Left ventricle myocardium superior (tissue), 1 donor: Measurements from ENCODE around the gene RASGEF1C. TPM values are rescaled to one million over a fixed set of nuclear protein-coding genes. Genes with fewer than 3 reads are reported as not detected.

ENCODE experiments used
- ATAC-seq: fragments of 200-7000 bp; cut with Tn5 transposase; one replicate; pipeline ENCODE4 v1.9.1; 2020; ENCODE audit warnings: mild to moderate bottlenecking, moderate library complexity
- DNase-seq: peaks from one replicate; pipeline ENCODE4 v3.0.0-alpha.2; 2020
- intact Hi-C: fragments of 100-400 bp; cut with micrococcal nuclease; formaldehyde crosslinking; loops from one replicate; pipeline ENCODE4 v1.11.0; 2022
- total RNA-seq: library from RNA; stranded (reverse); fragmentation: NEBNext Ultra II Directional; extraction: Animal tissue kit (Norgen Biotek cat#: 25700); gene quantifications from one replicate; pipeline ENCODE4 v1.2.1, GENCODE V29; 2021
- donor health status: DM: no; HTN: yes; CAD: no; lungs with severe emphysema.

Gene RASGEF1C
- total RNA-seq, 1 donor from 2014 or later, result 0.40 TPM

DNA sequence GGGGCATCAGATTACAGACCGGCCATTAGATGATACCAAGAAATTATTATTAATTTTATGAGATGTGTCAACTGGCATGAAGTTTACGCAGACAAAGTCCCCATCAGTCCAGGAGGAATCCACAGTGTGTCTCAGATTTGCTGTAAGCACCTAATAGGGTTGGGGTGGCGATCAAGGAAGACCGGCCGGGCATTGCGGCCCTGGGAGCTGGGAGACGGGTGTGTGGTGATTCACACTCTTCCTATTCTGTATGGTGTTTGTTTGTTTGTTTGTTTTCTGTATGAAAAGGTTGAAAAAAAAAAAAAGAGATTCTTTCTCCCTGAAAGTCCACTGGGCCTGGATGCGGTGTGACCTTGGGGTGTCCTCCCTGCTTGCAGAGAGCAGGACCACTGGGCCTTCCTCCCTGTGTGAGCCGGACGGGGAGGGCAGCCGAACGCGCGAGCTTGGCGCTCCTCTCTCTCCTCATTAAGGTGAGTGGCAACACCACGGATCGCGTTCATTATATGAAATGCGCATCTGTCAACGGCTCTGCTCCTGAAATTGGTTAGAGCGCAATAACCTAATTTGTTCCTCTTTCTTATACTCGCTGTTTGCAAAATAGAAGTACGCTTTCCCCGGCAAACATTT, 15.1 kb downstream of the RASGEF1C start:
- ATAC-seq (no peak), DNase-seq (no peak)

DNA sequence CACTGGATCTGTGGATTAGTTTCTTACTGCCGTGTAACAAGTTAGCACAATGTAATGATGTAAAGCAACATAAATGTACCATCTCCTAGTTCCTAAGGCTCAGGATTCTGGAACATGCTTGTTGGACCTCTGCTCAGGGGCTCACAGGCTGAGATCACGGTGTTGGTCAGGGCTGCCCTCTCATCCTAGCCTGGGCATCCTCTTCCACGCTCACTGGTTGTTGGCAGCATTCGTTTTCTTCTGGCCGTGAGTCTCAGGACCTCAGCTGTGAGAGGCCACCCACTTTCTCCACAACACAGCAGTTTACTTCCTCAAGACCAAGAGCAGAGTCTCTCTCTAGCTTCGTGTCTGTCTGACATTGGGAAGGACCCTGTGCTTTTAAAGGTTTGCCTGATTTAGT, 17.3 kb downstream of the RASGEF1C start:
- ATAC-seq (no peak), DNase-seq (no peak)
- intact Hi-C loops, result no loop called here

More for the DNA sequence above, 15.1 kb downstream of the RASGEF1C start:
- intact Hi-C loops, result no loop called here

DNA sequence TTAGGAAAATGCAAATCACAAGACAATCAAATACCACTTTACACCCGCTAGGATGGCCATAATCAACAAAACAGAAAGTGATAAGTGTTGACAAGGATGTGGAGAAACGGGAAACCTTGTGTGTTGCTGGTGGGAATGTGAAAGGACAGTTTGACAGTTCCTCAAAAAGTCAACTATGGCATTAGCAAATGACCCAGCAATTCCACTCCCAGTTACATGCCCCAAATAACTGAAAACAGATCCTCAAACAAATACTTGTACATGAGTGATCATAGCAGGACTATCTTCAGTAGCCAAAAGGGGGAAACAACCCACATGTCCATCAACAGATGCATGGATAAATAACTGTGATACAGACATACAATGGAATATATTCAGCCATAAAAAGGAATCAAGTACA, 21.2 kb downstream of the RASGEF1C start:
- intact Hi-C loops, result no loop called here
- ATAC-seq (no peak), DNase-seq (no peak)

DNA sequence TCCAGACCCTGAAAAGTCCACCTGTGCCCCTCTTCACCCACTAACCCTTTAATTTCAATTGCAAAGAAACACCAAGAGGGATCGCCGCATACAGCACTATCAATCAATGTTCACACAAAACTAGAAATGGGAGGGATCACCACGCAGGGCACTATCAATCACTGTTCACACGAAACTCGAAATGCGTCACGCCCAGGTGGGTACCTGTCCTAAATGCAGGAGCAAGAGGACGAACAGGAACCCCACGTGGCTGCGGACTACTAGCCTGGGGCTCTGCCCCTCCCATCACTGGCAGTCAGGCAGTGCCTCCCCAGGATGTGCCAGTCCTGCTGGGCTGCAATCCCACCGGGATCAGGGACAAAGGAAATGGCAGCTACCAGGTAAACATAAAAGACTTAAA, 28.2 kb downstream of the RASGEF1C start:
- ATAC-seq (no peak), DNase-seq (no peak)
- intact Hi-C loops, result no loop called here

DNA sequence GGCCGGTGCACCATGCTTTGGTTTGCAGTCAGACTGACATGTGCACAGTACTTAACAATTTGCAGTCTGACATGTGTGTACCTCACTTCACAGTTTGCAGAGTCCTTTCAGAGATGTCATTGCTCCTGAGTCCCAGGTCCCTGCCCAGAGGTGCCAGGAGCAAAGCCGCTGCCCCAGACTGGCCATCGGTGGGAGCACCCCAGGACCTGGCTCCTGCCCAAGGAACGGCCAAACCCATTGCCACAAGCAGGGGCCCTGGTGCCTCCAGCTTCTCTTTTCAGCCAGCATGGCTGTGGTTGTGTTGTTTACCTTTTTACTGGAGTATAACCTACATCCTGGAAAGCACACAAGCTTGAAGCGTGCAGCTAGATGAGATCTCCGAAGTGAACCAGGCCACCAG, 28.6 kb downstream of the RASGEF1C start:
- ATAC-seq (no peak), DNase-seq (no peak)
- intact Hi-C loops, result no loop called here

DNA sequence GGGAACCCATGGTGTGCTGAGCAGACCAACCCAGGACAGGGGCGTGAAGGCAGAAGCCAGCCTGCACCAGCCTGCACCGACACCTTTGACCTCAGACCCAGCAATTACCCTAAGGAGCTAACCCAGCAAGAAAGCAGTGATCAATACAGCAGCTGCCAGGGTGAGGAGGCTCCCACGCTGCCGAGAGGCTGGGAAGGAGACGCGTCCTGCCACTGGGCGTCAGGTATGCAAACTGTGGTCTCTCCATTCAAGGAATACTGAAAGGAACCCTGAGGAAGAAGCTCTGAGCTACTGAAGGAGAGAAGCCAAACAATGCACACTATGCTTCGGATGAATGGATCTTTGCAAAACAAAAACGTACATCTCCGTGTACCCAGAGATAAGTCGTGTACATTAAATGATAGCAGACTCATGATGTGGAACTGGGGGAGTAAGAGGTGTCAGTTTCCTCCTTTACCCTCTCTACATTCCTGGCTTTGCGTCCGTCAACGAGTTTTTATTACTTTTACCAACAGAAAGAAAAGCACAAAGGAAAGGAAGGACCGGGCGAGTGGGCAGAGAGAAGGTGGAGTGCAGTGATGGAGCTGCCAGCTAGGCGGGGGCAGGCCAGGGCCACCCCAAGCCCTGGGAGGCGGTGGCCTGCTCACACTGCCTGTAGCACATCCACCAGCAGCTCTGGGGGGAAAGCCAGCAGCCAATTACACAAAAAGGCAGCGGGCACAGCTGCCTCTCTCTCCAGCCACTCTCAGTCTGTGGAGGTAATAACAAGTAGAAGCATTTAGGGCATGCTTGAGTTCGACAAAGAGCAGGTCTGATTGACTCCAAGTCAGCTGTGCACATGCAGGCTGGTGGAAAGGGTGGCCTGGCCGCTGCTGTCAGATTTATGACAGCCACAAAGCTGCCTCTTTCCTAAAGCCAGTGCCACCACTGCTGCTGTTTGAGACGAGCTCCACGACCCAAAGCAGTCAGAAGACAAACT, 29.3 kb downstream of the RASGEF1C start:
- no peak for DNase-seq
- intact Hi-C loops, result no loop called here
- no peak for ATAC-seq

DNA sequence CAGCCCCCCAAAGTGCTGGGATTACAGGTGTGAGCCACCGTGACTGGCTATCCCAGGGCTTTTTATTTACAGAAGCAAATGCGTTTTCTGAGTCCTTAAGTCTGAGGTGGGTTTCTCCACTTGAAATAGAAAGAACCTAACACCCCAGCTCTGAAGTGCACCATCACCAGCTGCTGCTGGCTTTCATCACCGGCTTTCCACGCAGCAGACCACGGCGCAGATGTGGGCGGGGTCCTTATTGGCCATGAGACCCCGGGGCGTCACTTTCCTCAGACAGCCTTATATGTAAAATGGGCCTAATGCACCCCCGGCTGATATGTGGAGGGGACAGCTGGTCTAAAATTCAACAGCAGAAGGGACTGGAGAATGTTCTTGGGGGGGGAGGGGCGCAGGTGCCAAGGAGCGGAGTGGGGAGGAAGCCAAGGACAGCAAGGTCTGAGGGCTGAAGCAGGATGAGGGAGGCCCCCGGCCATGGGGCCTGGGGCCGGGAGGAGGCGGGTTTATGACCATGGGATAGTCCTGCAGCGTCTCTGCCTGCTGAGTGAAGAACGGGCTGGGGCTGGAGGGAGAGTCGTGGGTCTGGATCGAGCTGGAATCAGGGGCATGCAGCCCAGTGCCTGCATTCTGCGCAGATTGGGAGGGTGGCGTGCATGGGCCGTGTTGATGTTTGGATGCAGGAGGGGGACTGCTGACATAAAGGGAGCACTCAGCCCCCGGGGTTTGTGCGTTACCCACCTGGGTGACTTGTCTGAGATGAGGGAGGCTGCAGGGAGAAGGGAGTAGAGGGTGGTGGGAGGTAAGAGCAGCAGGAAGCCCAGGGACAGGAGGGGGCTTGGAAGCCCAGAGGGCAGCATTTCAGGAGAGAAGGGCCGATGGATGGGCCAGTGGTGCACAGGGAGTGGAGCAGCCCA, 30.2 kb downstream of the RASGEF1C start:
- DNase-seq (no peak), ATAC-seq (no peak)
- intact Hi-C loops, result no loop called here

DNA sequence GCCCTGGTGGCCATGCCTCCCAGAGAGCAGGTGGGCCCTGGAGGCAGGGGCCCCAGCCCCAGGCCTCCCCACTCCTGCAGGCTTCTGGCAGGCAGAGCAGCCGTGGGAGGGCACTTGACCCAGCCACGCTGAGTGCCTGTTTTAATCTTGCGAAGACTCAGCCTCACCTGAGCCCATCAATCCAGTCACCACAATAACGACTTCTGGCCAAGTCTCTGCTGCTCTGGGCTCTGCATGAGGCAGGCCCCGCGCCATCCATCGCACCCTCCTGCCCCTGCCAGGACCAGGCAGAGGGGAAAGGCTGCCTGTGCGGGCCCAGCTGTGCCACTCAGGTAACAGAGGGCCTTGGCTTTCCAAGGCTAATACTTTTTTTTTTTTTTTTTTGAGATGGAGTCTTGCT, 32.8 kb downstream of the RASGEF1C start:
- intact Hi-C loops, result no loop called here
- DNase-seq (no peak), ATAC-seq (no peak)

DNA sequence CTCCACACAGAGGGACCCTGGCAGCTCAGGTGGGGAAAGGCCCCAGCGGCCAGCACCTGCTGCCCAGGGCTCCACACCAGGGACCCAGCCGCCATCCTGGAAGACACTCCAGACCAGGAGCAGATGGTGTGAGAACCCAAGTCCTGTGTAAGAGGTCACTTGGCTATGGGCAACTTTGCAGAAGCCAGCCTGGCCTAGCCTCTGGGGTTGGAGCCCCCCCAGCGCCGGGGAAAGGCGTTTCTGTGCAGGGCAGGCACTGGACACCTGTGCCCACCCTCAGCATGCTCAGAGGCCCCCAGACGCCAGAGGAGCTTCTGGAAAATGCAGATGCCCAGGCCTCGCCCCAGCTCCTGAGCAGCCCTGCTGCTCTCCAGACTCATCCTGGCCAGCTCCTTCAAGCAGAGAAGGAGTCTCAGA, 34.0 kb downstream of the RASGEF1C start:
- ATAC-seq, result no peak
- intact Hi-C loops, result no loop called here
- DNase-seq, result no peak

DNA sequence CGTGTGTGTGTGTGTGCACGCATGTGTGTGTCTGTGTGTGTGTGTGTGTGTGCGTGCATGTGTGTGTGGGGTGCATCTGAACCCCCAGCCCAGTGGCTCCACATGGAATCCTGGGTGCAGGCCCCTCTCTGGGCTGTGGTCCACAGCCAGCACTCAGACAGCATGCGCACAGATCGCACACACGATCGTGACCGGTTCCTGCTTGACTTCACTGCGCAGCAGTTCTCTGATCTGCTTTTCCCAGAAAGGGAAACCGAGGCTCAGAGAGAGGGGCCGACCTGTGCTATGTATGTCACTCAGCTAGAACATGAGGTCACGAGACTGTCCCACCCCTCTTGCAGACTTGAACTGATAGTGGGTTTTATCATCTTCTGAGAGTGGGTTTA, 34.4 kb downstream of the RASGEF1C start:
- intact Hi-C loops, result no loop called here
- DNase-seq (no peak), ATAC-seq (no peak)

DNA sequence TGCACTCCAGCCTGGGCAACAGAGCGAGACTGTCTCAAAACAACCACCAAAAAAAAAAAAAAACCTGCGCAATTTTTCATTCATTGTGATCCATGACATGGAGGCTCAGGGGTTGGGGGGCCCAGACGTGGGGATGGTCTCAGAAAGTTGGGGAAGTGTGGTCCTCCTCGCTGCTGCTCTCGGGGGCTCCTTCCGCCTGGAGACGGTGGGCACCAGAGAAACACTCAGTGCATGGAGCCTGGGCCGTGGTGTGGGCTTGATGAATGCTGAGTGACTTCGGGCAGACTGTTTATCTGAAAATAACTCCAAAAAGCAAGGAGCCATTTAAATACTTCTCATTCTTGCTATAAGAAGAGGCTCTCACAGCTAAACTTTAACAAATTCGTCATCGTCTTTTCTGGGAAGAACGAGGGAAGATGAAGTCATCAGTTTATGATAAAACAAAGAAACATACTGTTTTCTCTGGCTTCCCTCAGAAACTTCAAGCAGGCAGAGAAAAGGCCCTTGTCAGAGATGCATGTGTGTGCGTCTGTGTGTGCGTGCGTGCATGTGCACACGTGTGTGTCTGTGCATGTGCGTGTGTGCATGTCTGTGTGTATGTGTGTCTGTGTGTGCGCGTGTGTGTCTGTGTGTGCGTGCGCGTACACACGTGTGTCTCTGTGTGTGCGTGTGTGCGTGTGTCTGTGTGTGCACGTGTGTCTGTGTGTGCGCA, 35.0 kb downstream of the RASGEF1C start:
- DNase-seq (no peak), ATAC-seq (no peak)
- intact Hi-C loops, result no loop called here

DNA sequence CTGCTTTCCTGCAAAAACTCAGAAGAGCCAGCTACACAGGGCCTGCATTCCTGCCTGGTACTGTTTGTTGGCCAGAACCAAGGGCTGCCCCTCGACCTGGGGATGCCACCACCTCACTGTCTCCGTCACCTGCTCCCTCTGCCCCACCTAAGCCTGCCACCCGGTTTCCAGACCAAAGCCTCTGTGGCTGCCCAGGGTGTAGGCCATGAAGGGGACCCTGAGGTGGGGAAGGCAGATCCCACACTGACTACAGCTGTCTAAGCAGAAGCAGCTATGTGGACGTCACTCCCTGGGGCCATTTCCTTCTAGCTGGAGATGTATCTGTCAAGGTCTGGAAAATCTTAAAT, 35.8 kb downstream of the RASGEF1C start:
- intact Hi-C loops, result no loop called here
- DNase-seq, result no peak
- no peak for ATAC-seq

DNA sequence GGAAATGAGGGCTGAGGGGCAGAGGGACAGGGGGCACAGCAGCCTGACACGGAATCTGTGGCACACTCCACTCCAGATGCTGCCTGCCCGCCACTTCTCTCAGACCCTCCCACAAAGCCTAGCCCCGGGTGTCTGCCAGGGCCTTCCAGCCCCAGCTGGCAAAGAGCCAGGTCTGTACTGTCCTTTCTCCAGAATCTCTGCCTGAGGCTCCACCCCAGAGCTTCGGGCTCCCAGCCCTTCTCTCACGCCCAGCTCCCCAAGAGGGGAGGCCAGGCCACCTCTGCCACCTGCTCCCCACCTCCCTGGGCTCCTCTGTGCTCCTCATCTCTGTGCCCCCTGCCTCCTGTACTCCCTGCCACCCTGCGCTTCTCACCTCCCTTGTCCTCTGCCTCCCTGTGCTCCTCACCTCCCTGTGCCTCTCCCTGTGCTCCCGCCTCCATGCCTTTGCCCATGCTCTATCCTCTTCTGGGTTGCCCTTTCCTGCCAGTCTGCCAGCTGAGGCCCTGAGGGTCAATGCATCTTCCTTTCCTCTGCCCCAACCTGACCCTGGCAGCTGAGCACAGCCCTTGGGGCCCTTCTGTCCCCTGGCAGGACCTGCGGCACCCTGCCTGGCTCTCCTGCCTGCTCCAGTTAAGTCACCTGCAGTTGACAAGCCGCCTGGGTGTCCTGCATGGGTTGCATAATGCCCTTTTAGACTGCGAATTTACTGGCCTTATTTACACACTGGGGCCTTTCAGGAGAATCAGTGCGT, 36.4 kb downstream of the RASGEF1C start:
- DNase-seq, result peak; percentile 68
- peak; percentile 68 for ATAC-seq
- intact Hi-C loops, result no loop called here

DNA sequence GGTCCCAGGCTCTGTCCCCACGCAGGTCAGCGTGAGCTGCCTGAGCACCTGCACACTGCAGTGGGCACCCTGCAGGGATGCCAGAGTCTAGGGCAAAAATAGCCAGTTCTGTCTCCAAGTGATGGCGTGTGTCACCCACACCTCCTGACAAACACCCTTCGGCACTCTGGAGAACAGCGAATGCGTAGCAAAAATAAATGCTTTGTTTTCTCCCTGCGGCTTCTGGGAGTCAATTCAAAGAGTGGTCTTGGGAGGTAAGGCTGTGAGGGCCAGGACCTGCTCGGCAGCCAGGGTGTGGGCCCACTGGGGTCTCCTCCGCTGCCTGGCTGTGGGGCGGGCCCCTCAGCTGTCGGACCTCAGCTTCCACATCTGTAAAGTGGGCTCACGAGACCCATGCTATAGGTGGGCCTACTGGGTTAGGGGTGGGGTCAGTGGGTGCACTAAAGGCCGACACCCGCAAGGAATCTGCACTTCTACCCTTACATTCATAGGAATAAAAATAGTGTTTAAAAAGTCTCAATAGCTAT, 37.4 kb downstream of the RASGEF1C start:
- DNase-seq (no peak), ATAC-seq (peak; percentile 62)
- intact Hi-C loops, result no loop called here

DNA sequence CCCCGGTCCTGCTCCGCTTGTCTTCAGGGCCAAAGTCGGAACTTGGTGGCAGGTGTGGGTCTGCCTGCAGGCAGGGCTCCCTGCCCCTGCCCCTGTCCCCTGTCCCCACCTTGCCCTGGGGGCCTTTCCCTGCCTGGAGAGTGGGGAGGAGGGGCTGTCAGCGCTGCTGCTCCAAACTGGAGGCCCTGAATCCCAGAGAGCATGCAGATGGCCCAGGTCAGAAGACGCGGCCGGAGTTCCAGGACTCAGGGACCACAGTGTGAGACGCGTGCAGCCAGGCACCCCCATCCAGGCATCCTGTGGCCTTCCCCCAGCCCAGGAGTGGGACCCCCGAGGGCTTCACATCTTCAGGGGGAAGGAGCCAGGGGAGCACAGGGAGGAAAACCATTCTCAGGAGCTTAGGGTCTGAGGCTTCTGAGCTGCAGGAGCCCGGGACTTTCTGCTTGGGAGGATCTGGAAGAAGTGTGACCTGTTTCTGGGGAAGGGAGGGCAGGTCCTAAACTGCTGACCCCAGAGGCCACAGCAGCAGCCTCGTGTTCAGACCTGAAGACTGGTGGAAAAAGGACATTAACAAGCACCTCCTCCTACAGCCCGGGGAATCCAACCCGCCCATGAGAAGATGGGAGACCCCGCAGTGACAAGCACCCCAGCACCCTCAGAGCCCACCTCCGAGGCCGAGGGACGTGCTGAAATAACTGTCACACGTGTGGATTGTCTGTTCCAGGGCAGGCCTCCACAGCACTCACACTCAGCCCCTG, 38.0 kb downstream of the RASGEF1C start:
- intact Hi-C loops, result no loop called here
- DNase-seq (no peak), ATAC-seq (no peak)

DNA sequence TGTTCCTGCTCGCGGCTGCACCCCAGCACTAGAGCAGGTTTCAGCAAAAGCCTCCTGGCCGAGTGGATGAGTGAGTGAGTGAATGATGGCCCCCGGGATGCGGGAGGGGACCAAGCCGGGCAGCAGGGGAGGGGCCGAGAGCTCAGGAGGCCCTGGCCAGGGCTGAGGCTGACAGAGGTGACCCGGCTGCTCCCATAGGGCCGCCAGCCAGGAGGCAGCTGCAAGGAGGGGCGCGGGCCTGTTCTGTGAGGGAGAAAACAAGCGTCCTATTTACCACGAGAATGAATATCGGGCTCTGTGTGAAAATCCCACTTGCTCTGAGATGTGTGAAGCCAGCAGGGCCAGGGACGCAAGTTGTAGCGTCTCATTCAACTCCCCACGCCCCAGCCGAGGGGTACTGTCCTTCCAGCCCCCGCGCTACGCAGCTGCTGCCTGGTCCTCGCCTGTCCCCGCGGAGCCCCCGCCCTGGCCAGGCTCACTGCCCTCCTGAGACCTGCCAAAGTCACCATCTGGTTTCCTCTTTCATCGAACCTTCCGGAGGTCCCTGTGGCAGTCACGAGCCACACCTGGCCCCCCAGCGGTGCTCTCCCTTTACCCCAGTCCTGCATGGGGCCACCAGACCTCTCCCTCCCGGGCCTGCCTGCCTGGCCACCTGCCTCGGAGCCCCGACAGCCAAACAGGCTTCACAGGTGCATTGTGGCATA, 38.8 kb downstream of the RASGEF1C start:
- intact Hi-C loops, result no loop called here
- DNase-seq (peak; percentile 53), ATAC-seq (peak; percentile 59)
